Smooth muscle cell of the brain vasculature (primary cell): ENCODE data around the gene EVA1B.

ENCODE experiments used
- DNase-seq: peaks from one replicate; pipeline ENCODE4 v3.0.0-alpha.2; 2012; ENCODE audit warnings: low read depth, low spot score

EVA1B gene

GRCh38 chr1:36346741-36347370 lies 23.4 kb upstream of the EVA1B start:
- DNase-seq = no peak

GRCh38 chr1:36345353-36345752 lies 21.9 kb upstream of the EVA1B start:
- no peak for DNase-seq

- no peak for DNase-seq
Observed at GRCh38 chr1:36344395-36344680, 20.9 kb upstream of the EVA1B start.

GRCh38 chr1:36343651-36344394 lies 20.4 kb upstream of the EVA1B start:
- no peak for DNase-seq

GRCh38 chr1:36342426-36343185 lies 19.2 kb upstream of the EVA1B start:
- DNase-seq = no peak

GRCh38 chr1:36341626-36342320 lies 18.3 kb upstream of the EVA1B start:
- no peak for DNase-seq

GRCh38 chr1:36339615-36340014 lies 16.2 kb upstream of the EVA1B start:
- no peak for DNase-seq

GRCh38 chr1:36339215-36339614 lies 15.8 kb upstream of the EVA1B start:
- no peak for DNase-seq

- DNase-seq = no peak
Observed at GRCh38 chr1:36337830-36338229, 14.4 kb upstream of the EVA1B start.

- DNase-seq = no peak
Observed at GRCh38 chr1:36330940-36331339, 7.5 kb upstream of the EVA1B start.

- no peak for DNase-seq
Observed at GRCh38 chr1:36329817-36330216, 6.4 kb upstream of the EVA1B start.

- no peak for DNase-seq
Observed at GRCh38 chr1:36328713-36329112, 5.3 kb upstream of the EVA1B start.

- no peak for DNase-seq
Observed at GRCh38 chr1:36328088-36328480, 4.6 kb upstream of the EVA1B start.

GRCh38 chr1:36327421-36328087 lies 4.1 kb upstream of the EVA1B start:
- no peak for DNase-seq

- DNase-seq = no peak
Observed at GRCh38 chr1:36326499-36326898, 3.1 kb upstream of the EVA1B start.

- no peak for DNase-seq
Observed at GRCh38 chr1:36324353-36324703, 883 bp upstream of the EVA1B start.

GRCh38 chr1:36322786-36323635 lies 434 bp downstream of the EVA1B start:
- no peak for DNase-seq

- no peak for DNase-seq
Observed at GRCh38 chr1:36322041-36322785, 1.2 kb downstream of the EVA1B start.

GRCh38 chr1:36321119-36321951 lies 2.1 kb downstream of the EVA1B start:
- peak; percentile 94 for DNase-seq
